BJ (cell line): ENCODE data around the gene SMG6. TPM values are rescaled to one million over a fixed set of nuclear protein-coding genes. Genes with fewer than 3 reads are reported as not detected.

Source experiments
- CTCF ChIA-PET: fragments of 350-600 bp; formaldehyde crosslinking; extraction: SDS; loops from one replicate; lab custom pipeline; 2021; ENCODE audit warnings: antibody characterized with exemption, inconsistent platforms; lab: Yijun Ruan, JAX
- POLR2A ChIA-PET: fragments of 300-600 bp; sonication (Branson Sonifier 250); formaldehyde crosslinking; extraction: SDS; loops from one replicate; lab custom pipeline; 2021; ENCODE audit warnings: antibody characterized with exemption; lab: Charles Lee
- DNase-seq: peaks from one replicate; pipeline ENCODE4 v3.0.0-alpha.2; 2011; ENCODE audit warnings: low read depth
- H3K27me3 ChIP-seq: 2 replicates; pipeline ENCODE4 v1.6.0; 2011; ENCODE audit warnings: low read length; ENCODE audit not compliant: control insufficient read depth, insufficient read depth
- H3K36me3 ChIP-seq: 2 replicates; pipeline ENCODE4 v1.5.1; 2011; ENCODE audit warnings: low read length; ENCODE audit not compliant: control insufficient read depth, insufficient read depth
- H3K4me3 ChIP-seq: 2 replicates; pipeline ENCODE4 v1.5.1; 2011; ENCODE audit warnings: low read depth, mild to moderate bottlenecking, control low read depth, low read length
- CTCF ChIP-seq: IDR thresholded peaks from 2 replicates; pipeline ENCODE4 v1.5.1; 2011; ENCODE audit warnings: low read depth, mild to moderate bottlenecking, control low read depth, inconsistent platforms, low read length, moderate library complexity; ENCODE audit not compliant: insufficient read depth
- polyA plus RNA-seq: library from polyadenylated mRNA; depleted of rRNA; stranded (reverse); fragments of >200 nt; gene quantifications from 2 replicates; pipeline ENCODE4 v1.2.3, GENCODE V29; 2011

Gene SMG6
- polyA plus RNA-seq, 1 experiment: 29.7 TPM

GRCh38 chr17:2279707-2280106 is 23.9 kb downstream of the SMG6 start:
- ChIA-PET POLR2A (no interaction called here), CTCF (interaction anchor here (1.0 to 5.8 kb wide), 4 partner anchors 35 to 225 kb away, joined by 3 to 37 read pairs (median 4); partner anchors contain the start of gene HIC1)
- TF ChIP-seq CTCF: no peak
- Histone ChIP-seq H3K27me3 (no peaks in the 10 kb centered on the region), H3K4me3 (no peak overlapping the region), H3K36me3 (peaks cover 14% of the 10 kb centered on the region)
- DNase-seq: no peak

DNA sequence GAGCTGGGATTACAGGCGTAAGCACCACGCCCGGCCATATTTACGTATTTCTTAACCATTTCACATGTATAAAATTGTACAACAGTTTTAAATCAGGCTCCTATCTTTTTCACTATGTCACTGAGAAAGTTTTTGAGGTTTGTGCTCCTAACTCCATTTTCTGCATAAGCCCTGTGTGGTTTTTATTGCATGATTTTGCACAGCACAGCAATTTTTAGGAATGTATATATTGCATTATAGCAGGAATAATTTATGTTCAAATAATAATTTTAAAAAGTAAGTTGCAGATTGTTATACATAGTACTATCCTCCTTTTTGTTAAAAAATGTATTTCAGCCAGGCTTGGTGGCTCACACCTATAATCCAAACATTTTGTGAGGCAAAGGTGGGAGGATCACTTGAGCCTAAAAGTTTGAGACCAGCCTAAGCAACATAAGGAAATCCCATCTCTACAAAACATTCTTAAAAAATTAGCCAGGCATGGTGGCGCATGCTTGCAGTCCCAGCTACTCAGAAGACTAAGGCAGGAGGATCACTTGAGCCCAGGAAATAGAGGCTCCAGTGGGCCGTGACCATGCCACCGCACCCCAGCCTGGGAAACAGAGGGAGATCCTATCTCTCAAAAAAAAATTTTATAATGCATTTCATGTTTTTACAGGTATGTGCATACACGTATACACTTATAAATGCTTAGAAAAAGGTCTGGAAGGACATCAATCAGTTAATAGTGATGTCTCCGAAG is 26.0 kb downstream of the SMG6 start:
- DNase-seq: no peak
- TF ChIP-seq CTCF: no peak
- Histone ChIP-seq H3K36me3 (peaks cover 10% of the 10 kb centered on the region), H3K4me3 (no peak overlapping the region), H3K27me3 (no peaks in the 10 kb centered on the region)
- ChIA-PET POLR2A (no interaction called here), CTCF (no interaction called here)

DNA sequence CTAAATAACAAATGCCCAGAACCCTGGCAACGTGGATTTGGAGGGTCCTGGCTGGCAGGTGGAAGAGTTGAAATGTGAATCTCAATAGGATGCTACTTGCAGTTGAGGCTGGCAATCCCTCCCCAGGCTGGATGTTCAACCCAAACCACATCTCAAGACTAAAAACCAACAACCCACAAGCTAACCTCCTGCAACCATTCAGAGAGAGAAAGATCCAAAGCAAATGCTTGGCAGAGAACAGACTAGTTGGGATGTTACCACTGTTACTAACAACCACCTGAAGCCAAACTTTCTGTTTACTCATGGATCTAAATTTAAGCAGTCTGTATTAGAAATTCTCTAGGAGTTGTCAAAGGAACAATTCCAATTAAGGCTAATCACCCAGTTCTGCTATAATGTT is 27.9 kb downstream of the SMG6 start:
- H3K4me3 ChIP-seq: no peak overlapping the region
- ChIA-PET POLR2A (no interaction called here), CTCF (interaction anchor here (1.0 to 1.1 kb wide), 3 partner anchors 9 to 31 kb away, joined by 3 read pairs; no protein-coding TSS in a partner anchor)
- DNase-seq: no peak
- H3K36me3 ChIP-seq: peaks cover 9% of the 10 kb centered on the region
- no peaks in the 10 kb centered on the region for H3K27me3 ChIP-seq
- no peak for TF ChIP-seq CTCF

GRCh38 chr17:2274414-2274813 is 29.2 kb downstream of the SMG6 start:
- no peak for DNase-seq

More at GRCh38 chr17:2274414-2274813, 29.2 kb downstream of the SMG6 start:
- ChIA-PET POLR2A (no interaction called here), CTCF (interaction anchor here (1.0 kb wide), 1 partner anchor 9 kb away, joined by 3 read pairs; no protein-coding TSS in a partner anchor)
- Histone ChIP-seq H3K4me3 (no peak overlapping the region), H3K27me3 (no peaks in the 10 kb centered on the region), H3K36me3 (peaks cover 7% of the 10 kb centered on the region)
- no peak for TF ChIP-seq CTCF
